Measurements from ENCODE around the gene SMYD3. TPM values are rescaled to one million over a fixed set of nuclear protein-coding genes. Genes with fewer than 3 reads are reported as not detected.

Gene SMYD3
- total RNA-seq, 1 donor from 2014 or later, result 80.8 TPM

DNA sequence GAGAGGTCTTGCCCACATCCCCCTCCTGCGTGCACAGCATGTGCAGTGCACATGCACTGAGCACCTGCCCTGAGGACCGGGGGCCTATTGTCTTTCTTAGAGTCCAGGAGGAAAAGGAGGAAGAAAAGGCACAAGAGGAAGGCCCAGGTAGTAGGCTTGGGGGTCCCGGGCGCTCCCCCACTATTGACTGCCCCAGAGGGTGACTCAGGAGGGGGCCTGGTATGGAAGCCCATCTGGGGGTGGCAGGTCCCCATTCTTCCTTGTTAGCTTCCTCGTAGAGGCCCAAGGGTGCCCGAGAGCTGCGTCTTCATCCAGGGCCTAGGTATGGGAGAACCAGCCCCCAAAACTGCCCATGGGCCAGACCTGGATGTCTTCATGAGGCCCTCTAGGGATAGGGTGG, 4.1 kb upstream of the SMYD3 start:
- TF ChIP-seq, protein P1, sequence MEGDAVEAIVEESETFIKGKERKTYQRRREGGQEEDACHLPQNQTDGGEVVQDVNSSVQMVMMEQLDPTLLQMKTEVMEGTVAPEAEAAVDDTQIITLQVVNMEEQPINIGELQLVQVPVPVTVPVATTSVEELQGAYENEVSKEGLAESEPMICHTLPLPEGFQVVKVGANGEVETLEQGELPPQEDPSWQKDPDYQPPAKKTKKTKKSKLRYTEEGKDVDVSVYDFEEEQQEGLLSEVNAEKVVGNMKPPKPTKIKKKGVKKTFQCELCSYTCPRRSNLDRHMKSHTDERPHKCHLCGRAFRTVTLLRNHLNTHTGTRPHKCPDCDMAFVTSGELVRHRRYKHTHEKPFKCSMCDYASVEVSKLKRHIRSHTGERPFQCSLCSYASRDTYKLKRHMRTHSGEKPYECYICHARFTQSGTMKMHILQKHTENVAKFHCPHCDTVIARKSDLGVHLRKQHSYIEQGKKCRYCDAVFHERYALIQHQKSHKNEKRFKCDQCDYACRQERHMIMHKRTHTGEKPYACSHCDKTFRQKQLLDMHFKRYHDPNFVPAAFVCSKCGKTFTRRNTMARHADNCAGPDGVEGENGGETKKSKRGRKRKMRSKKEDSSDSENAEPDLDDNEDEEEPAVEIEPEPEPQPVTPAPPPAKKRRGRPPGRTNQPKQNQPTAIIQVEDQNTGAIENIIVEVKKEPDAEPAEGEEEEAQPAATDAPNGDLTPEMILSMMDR (IDR thresholded peaks at IDR 0.05; ENCODE audit: insufficient read depth, low read depth, low read length), result no peak
- TF ChIP-seq EZH2 (IDR thresholded peaks at IDR 0.05; ENCODE audit: insufficient read depth, low read length), result no peak
- Mint-ChIP-seq H3K36me3 (ENCODE audit: low read depth, unreplicated experiment) (no peaks in the 10 kb centered on the region), H3K9me3 (ENCODE audit: unreplicated experiment) (peaks cover 22% of the 10 kb centered on the region), H3K27me3 (ENCODE audit: low read depth, unreplicated experiment) (peaks cover 2% of the 10 kb centered on the region), H3K27ac (ENCODE audit: unreplicated experiment) (no peak overlapping the region), H3K4me1 (ENCODE audit: low read depth, unreplicated experiment) (peaks cover 1% of the 10 kb centered on the region), H3K4me3 (ENCODE audit: unreplicated experiment) (no peak overlapping the region)
- Histone ChIP-seq H3K4me2 (ENCODE audit: low read length) (no peak overlapping the region), H3K79me2 (ENCODE audit: insufficient read depth, low read length) (peaks cover 5% of the 10 kb centered on the region), H3K9ac (ENCODE audit: low read length) (no peak overlapping the region), H3K9me3 (ENCODE audit: insufficient read depth, low read depth, low read length) (peaks cover 15% of the 10 kb centered on the region), H2AFZ (ENCODE audit: low read depth, low read length) (no peak overlapping the region), H3K36me3 (ENCODE audit: insufficient read depth, low read length) (no peaks in the 10 kb centered on the region), H3K27ac (ENCODE audit: low read depth, low read length) (no peak overlapping the region), H3K4me1 (ENCODE audit: insufficient read depth, low read length) (peaks cover 8% of the 10 kb centered on the region), H3K4me3 (ENCODE audit: insufficient read depth, low read depth, low read length) (no peak overlapping the region), H3K27me3 (ENCODE audit: insufficient read depth, low read length) (no peaks in the 10 kb centered on the region), H4K20me1 (ENCODE audit: insufficient read depth, low read length) (no peaks in the 10 kb centered on the region)
- no peak for FAIRE-seq
- DNase-seq (ENCODE audit: low read depth), result no peak

DNA sequence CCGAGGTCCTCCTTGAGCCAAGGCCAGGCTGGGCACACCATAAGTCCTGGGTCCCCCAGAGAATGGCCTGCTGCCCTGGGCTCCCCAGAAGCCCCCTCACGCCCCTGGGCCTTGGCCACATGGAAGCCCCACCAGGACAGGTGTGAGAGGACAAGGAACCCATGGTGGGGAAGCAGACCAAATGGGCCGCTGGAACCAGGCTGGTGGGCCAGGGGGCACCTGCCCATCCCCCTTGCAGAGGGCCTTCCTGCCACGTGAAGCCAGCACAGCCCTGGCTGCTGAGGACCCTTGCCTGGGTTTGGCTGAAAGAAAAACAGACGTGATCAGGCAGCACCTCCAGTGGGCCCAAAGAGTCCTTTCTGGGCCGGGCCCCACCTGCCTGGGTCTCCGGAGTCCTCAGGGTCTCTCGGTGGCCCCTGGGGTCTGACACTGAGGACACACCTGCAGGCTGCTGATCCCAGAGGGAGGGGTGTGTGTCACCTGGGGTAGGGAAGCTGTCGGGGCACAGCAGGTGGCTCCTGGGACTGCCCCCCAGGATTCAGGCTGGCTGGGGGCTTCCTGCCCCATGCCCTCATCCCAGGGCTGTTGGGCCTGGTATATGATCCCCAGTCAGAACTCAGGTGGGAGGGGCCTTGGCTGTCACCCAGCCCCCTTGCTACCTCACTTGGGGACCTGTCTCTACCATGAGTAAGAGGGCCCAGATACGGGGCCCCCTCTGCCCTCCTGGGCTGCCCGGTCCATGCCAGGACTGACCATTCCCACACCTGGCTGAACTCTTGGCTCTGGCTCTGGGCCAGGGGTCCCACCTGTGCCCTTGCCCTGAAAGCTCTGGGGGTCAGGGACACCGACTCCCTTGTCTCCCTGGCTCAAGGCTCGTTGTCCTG, 3.3 kb upstream of the SMYD3 start:
- Histone ChIP-seq H3K27ac (ENCODE audit: low read depth, low read length) (no peak overlapping the region), H3K9ac (ENCODE audit: low read length) (no peak overlapping the region), H3K4me3 (ENCODE audit: insufficient read depth, low read depth, low read length) (no peak overlapping the region), H3K9me3 (ENCODE audit: insufficient read depth, low read depth, low read length) (peaks cover 12% of the 10 kb centered on the region), H4K20me1 (ENCODE audit: insufficient read depth, low read length) (no peaks in the 10 kb centered on the region), H3K36me3 (ENCODE audit: insufficient read depth, low read length) (no peaks in the 10 kb centered on the region), H3K79me2 (ENCODE audit: insufficient read depth, low read length) (peaks cover 7% of the 10 kb centered on the region), H3K4me1 (ENCODE audit: insufficient read depth, low read length) (peaks cover 11% of the 10 kb centered on the region), H2AFZ (ENCODE audit: low read depth, low read length) (no peak overlapping the region), H3K27me3 (ENCODE audit: insufficient read depth, low read length) (no peaks in the 10 kb centered on the region), H3K4me2 (ENCODE audit: low read length) (no peak overlapping the region)
- H3K4me1 Mint-ChIP-seq (ENCODE audit: low read depth, unreplicated experiment), result peaks cover 5% of the 10 kb centered on the region
- no peak for TF ChIP-seq EZH2 (IDR thresholded peaks at IDR 0.05; ENCODE audit: insufficient read depth, low read length)
- TF ChIP-seq, protein P1 (IDR thresholded peaks at IDR 0.05; ENCODE audit: insufficient read depth, low read depth, low read length), result no peak
- peaks cover 17% of the 10 kb centered on the region for H3K9me3 Mint-ChIP-seq (ENCODE audit: unreplicated experiment)
- DNase-seq (ENCODE audit: low read depth) (no peak), FAIRE-seq (no peak)
- no peak overlapping the region for H3K4me3 Mint-ChIP-seq (ENCODE audit: unreplicated experiment)
- no peaks in the 10 kb centered on the region for H3K36me3 Mint-ChIP-seq (ENCODE audit: low read depth, unreplicated experiment)
- peaks cover 2% of the 10 kb centered on the region for H3K27me3 Mint-ChIP-seq (ENCODE audit: low read depth, unreplicated experiment)
- no peak overlapping the region for H3K27ac Mint-ChIP-seq (ENCODE audit: unreplicated experiment)

All from astrocyte (in vitro differentiated cells and primary cell).